HepG2 (cell line): ENCODE measurements around the gene S1PR5. TPM values are rescaled to one million over a fixed set of nuclear protein-coding genes. Genes with fewer than 3 reads are reported as not detected.

ENCODE experiments used
- BORCS8-MEF2B ChIP-seq: sonication (generic); formaldehyde crosslinking; IDR thresholded peaks from 2 replicates; pipeline ENCODE4 v1.8.0; 2022; ENCODE audit warnings: mild to moderate bottlenecking, missing genetic modification reagents
- CBX1 ChIP-seq: IDR thresholded peaks from one replicate; pipeline ENCODE4 v1.6.1; 2016; ENCODE audit warnings: antibody characterized with exemption, low read depth
- DNMT3B ChIP-seq: conservative IDR thresholded peaks from 2 replicates; pipeline ENCODE4 v1.6.1; 2016; ENCODE audit warnings: missing biosample characterization, control low read depth
- TBX2 ChIP-seq: sonication (generic); formaldehyde crosslinking; IDR thresholded peaks from 2 replicates; pipeline ENCODE4 v1.5.0; 2020; ENCODE audit warnings: missing genetic modification reagents, mild to moderate bottlenecking, borderline replicate concordance
- ZNF230 ChIP-seq: sonication (generic); formaldehyde crosslinking; IDR thresholded peaks from 2 replicates; pipeline ENCODE4 v1.4.0; 2020; ENCODE audit warnings: mild to moderate bottlenecking, missing genetic modification reagents
- ZNF292 ChIP-seq: sonication (generic); formaldehyde crosslinking; IDR thresholded peaks from 2 replicates; pipeline ENCODE4 v1.8.1; 2022; ENCODE audit warnings: mild to moderate bottlenecking, low read depth, missing genetic modification reagents, borderline replicate concordance
- ZNF326 ChIP-seq: sonication (generic); formaldehyde crosslinking; IDR thresholded peaks from 2 replicates; pipeline ENCODE4 v1.4.0; 2020; ENCODE audit warnings: missing genetic modification reagents, borderline replicate concordance
- ZNF432 ChIP-seq: sonication (generic); formaldehyde crosslinking; IDR thresholded peaks from 2 replicates; pipeline ENCODE4 v1.5.0; 2020; ENCODE audit warnings: missing genetic modification reagents, mild to moderate bottlenecking, borderline replicate concordance
- ZSCAN30 ChIP-seq: sonication (generic); formaldehyde crosslinking; IDR thresholded peaks from 2 replicates; pipeline ENCODE4 v1.5.0; 2020; ENCODE audit warnings: mild to moderate bottlenecking, missing genetic modification reagents
- polyA plus RNA-seq, 8 experiments: library from polyadenylated mRNA; depleted of rRNA in 3 of 8; stranded (reverse) in 7 of 8; unstranded in 1 of 8; fragments of >200 nt; fragmentation: Illumina TruSeq in 4 of 8; extraction: Trizol in 4 of 8; gene quantifications; 2 replicates each; pipeline versions ENCODE4 v1.2.1 to v1.2.3, GENCODE V29; 2011 to 2016; ENCODE audit warnings: low read depth in 4 of 8, missing spikeins in 1 of 8, mixed read lengths in 1 of 8; ENCODE audit not compliant: insufficient read depth in 1 of 8
- total RNA-seq, 5 experiments: library from RNA; depleted of rRNA; stranded (reverse); fragments of >200 nt; fragmentation: Illumina TruSeq; extraction: Trizol; gene quantifications; 2 replicates each; pipeline ENCODE4 v1.2.3, GENCODE V29; 2016; ENCODE audit warnings: low read depth in 1 of 5
- TF ChIP-seq, protein P1 (sequence below): sonication (generic); formaldehyde crosslinking; conservative IDR thresholded peaks from 2 replicates; pipeline ENCODE4 v1.8.0; 2022; ENCODE audit warnings: mild to moderate bottlenecking, moderate library complexity, missing genetic modification reagents
- TF ChIP-seq, protein P2 (sequence below): sonication (generic); formaldehyde crosslinking; IDR thresholded peaks from 2 replicates; pipeline ENCODE4 v1.8.0; 2022; ENCODE audit warnings: missing genetic modification reagents, mild to moderate bottlenecking, moderate library complexity, borderline replicate concordance
- TF ChIP-seq, protein P3 (sequence below): sonication (generic); formaldehyde crosslinking; IDR thresholded peaks from 2 replicates; pipeline ENCODE4 v1.8.0; 2022; ENCODE audit warnings: missing genetic modification reagents, mild to moderate bottlenecking, inconsistent platforms, borderline replicate concordance
- TF ChIP-seq, protein P4 (sequence below): sonication (generic); formaldehyde crosslinking; IDR thresholded peaks from 2 replicates; pipeline ENCODE4 v1.4.0; 2020; ENCODE audit warnings: mild to moderate bottlenecking, missing genetic modification reagents

The S1PR5 gene
- total and polyA plus RNA-seq, 2 of the 13 experiments (the other 11 are each of a cell fraction or from before 2014, with no cell fraction given) = 0.04 TPM; not detected in 1

DNA sequence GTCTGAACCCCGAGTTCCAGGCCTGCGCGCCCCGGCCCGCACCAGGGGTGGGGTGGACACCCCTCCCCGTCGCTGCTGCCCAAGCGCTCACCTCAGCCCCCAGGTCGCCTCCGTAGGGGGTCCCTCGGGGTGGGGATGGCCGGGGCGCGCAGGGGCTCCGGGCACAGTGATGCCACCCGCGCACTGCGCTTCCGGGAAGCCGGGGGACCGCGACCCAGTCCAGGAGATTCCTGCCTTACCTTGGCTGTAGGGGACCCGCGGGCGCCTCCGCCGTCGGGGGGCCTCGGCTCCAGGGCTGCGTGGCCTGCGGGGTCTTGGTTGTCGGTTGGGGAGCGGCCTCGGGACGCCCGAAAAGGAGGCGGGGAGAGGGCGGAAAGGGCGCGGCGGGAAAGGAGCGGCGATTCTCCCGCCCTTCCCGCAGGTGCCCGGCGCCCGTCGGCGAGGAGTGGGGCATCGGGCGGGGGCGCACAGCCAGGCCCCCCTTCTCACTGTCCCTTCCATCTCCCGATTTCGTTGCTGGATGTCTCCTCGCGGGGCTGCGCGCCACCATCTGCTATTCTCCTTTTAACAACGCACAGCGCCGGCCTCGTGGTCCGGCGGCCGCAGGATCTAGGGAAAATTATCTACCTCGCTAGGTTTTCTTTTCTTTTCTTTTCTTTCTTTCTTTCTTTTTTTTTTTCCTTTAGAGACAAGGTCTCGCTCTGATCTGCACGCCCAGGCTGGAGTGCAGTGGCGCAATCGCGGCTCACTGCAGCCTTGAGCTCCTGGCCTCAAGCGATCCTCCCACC, 14.1 kb downstream of the S1PR5 start, which contains the start of gene KEAP1 (continued):
- TF ChIP-seq, protein P1, sequence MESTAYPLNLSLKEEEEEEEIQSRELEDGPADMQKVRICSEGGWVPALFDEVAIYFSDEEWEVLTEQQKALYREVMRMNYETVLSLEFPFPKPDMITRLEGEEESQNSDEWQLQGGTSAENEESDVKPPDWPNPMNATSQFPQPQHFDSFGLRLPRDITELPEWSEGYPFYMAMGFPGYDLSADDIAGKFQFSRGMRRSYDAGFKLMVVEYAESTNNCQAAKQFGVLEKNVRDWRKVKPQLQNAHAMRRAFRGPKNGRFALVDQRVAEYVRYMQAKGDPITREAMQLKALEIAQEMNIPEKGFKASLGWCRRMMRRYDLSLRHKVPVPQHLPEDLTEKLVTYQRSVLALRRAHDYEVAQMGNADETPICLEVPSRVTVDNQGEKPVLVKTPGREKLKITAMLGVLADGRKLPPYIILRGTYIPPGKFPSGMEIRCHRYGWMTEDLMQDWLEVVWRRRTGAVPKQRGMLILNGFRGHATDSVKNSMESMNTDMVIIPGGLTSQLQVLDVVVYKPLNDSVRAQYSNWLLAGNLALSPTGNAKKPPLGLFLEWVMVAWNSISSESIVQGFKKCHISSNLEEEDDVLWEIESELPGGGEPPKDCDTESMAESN (CRISPR knock-in tag) = no peak; the same call in 1 of the 2 replicates
- TF ChIP-seq ZSCAN30 (peak; percentile 87; the same call in 1 of the 2 replicates), ZNF432 (no peak), BORCS8-MEF2B (CRISPR knock-in tag) (no peak), ZNF292 (CRISPR knock-in tag) (no peak), DNMT3B (CRISPR knock-in tag) (no peak), ZNF230 (no peak), TBX2 (CRISPR knock-in tag) (no peak), ZNF326 (no peak), CBX1 (no peak)
- TF ChIP-seq, protein P2, sequence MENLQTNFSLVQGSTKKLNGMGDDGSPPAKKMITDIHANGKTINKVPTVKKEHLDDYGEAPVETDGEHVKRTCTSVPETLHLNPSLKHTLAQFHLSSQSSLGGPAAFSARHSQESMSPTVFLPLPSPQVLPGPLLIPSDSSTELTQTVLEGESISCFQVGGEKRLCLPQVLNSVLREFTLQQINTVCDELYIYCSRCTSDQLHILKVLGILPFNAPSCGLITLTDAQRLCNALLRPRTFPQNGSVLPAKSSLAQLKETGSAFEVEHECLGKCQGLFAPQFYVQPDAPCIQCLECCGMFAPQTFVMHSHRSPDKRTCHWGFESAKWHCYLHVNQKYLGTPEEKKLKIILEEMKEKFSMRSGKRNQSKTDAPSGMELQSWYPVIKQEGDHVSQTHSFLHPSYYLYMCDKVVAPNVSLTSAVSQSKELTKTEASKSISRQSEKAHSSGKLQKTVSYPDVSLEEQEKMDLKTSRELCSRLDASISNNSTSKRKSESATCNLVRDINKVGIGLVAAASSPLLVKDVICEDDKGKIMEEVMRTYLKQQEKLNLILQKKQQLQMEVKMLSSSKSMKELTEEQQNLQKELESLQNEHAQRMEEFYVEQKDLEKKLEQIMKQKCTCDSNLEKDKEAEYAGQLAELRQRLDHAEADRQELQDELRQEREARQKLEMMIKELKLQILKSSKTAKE (CRISPR knock-in tag) = 0 out of 2 replicates have a peak, but pooled peaks have one; percentile 7
- TF ChIP-seq, protein P3, sequence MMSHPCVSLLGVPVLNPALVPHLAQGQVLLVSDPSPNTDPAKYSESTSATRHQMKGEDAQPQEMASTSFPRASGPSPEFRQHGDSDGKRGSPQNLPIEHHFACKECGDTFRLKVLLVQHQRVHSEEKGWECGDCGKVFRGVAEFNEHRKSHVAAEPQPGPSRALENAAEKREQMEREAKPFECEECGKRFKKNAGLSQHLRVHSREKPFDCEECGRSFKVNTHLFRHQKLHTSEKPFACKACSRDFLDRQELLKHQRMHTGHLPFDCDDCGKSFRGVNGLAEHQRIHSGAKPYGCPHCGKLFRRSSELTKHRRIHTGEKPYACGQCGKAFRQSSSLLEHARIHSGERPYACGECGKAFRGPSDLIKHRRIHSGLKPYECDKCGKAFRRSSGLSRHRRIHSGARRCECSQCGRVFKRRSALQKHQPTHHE (CRISPR knock-in tag) = no peak
- TF ChIP-seq, protein P4, sequence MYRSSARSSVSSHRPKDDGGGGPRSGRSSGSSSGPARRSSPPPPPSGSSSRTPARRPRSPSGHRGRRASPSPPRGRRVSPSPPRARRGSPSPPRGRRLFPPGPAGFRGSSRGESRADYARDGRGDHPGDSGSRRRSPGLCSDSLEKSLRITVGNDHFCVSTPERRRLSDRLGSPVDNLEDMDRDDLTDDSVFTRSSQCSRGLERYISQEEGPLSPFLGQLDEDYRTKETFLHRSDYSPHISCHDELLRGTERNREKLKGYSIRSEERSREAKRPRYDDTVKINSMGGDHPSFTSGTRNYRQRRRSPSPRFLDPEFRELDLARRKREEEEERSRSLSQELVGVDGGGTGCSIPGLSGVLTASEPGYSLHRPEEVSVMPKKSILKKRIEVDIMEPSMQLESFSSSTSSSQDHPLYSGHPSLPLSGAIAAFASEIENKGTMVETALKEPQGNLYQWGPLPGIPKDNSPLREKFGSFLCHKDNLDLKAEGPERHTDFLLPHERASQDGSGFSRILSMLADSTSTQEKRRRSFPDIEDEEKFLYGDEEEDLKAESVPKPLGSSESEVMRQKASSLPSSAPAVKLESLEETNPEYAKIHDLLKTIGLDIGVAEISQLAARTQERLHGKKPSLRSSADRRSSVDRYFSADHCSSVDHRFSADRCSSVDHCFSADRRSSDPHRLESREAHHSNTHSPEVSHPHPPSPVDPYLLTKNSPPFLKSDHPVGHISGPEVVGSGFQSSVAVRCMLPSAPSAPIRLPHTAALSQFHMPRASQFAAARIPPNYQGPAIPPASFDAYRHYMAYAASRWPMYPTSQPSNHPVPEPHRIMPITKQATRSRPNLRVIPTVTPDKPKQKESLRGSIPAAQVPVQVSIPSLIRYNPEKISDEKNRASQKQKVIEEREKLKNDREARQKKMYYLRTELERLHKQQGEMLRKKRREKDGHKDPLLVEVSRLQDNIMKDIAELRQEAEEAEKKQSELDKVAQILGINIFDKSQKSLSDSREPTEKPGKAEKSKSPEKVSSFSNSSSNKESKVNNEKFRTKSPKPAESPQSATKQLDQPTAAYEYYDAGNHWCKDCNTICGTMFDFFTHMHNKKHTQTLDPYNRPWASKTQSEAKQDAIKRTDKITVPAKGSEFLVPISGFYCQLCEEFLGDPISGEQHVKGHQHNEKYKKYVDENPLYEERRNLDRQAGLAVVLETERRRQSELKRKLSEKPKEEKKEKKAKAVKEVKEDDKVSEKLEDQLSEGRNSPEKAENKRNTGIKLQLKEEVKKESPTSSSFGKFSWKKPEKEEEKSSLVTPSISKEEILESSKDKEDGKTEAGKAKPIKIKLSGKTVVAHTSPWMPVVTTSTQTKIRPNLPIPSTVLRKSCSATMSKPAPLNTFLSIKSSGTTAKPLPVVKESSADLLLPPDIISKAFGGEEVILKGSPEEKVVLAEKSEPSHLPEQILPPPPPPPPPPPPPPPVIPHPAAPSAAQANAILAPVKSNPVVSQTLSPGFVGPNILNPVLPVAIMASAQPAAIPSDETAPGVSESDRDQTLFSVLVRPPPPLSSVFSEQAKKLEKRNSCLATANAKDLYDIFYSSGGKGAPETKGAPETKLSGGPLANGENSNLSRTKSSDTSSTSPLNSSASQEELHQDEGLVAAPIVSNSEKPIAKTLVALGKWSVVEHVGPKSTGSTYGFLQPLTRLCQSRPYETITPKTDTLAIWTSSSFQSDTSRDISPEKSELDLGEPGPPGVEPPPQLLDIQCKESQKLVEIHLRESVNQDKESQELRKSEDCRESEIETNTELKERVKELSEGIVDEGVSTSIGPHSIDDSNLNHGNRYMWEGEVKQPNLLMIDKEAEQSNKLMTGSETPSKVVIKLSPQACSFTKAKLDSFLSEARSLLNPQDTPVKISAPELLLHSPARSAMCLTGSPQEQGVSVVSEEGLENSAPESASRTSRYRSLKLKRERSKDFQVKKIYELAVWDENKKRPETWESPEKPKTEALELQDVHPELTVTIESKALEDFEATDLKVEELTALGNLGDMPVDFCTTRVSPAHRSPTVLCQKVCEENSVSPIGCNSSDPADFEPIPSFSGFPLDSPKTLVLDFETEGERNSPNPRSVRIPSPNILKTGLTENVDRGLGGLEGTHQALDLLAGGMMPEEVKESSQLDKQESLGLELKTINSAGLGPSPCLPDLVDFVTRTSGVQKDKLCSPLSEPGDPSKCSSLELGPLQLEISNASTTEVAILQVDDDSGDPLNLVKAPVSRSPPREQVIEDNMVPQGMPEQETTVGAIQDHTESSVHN (CRISPR knock-in tag) = no peak
